GM19397 (cell line): ENCODE measurements around the gene SLC10A6.
"Not testable (repeated sequence)": the region's sequence is repeated elsewhere in the genome, so short reads cannot be mapped to it uniquely, and the experiment has no call there.

Experiments
- ATAC-seq: cut with Tn5 transposase; IDR thresholded peaks from one replicate; pipeline ENCODE4 v1.9.1; 2021; ENCODE audit warnings: mild to moderate bottlenecking, moderate library complexity; ENCODE audit not compliant: unreplicated experiment

The SLC10A6 gene, protein sequence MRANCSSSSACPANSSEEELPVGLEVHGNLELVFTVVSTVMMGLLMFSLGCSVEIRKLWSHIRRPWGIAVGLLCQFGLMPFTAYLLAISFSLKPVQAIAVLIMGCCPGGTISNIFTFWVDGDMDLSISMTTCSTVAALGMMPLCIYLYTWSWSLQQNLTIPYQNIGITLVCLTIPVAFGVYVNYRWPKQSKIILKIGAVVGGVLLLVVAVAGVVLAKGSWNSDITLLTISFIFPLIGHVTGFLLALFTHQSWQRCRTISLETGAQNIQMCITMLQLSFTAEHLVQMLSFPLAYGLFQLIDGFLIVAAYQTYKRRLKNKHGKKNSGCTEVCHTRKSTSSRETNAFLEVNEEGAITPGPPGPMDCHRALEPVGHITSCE

DNA sequence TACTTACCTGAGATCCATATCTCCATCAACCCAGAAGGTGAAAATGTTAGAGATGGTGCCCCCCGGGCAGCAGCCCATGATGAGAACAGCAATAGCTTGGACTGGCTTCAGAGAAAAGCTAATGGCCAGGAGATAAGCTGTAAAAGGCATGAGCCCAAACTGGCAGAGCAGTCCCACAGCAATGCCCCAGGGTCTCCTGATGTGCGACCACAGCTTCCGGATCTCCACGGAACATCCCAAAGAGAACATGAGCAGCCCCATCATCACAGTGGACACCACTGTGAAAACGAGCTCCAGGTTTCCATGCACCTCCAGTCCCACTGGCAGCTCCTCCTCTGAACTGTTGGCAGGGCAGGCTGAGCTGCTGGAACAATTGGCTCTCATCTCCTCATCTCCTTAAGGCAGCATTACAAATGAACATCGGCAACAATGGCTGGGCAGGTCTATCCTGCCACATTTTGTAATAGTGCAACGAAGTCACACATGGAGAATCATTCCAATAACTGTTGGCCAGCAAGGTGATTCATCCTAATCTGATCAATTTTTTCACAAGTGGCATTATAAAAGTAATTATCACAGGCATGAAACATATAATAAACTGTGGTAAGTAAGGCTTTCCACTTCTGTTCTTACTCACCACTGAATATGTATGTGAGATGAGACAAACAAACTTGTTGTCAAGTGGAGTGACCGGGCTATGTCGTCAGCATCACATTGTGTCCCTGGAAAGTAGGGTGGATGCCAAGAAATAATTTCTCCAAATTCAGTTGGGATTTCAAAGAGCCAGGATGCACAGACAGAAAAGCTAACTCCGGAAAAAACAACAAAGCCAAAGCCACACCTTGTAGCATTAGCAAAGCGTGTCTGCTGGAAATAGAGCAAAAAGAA lies at the start of gene SLC10A6:
SLC10A6 (minus strand) TSS at position 653 of the 888 bp plus-strand sequence; CDS start at position 384, 269 bp downstream.
- no peak for ATAC-seq

DNA sequence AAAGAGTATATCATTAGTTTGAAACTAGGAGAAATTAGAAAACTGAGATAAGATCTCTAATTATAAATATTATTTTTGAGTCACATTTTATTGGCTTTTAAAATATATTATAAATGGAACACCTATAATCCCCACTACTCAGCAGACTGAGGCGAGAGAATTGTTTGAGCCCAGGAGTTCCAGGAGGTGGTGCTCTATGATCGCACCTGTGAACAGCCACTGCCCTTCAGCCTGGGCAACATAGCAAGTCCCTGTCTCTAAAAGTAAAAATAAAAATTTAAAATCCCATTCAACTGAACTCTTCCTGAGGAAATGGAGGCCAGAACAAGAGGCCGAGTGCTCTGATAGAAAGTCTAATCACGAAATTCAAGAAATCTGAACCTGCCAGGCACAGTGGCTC lies 49.4 kb upstream of the SLC10A6 start:
- ATAC-seq: no peak

DNA sequence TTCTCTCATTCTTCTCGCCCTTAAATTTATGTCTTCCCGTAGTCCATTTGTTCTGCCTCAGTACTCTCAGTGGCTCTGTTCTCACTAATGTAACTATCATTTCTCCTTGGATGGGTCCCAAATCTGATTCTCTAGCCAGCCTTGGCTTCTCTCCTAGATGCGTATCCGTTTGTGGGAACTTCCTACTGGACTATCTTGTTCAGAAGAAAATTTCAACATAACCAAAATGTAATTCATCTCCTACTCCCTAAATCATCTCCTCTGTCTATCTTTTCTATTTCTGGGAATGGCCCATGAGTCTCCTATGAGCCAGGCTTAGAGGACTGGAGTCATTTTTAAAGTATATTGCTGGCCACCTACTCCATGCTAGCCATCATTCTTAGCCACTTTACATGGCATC lies 47.4 kb upstream of the SLC10A6 start:
- no peak for ATAC-seq

DNA sequence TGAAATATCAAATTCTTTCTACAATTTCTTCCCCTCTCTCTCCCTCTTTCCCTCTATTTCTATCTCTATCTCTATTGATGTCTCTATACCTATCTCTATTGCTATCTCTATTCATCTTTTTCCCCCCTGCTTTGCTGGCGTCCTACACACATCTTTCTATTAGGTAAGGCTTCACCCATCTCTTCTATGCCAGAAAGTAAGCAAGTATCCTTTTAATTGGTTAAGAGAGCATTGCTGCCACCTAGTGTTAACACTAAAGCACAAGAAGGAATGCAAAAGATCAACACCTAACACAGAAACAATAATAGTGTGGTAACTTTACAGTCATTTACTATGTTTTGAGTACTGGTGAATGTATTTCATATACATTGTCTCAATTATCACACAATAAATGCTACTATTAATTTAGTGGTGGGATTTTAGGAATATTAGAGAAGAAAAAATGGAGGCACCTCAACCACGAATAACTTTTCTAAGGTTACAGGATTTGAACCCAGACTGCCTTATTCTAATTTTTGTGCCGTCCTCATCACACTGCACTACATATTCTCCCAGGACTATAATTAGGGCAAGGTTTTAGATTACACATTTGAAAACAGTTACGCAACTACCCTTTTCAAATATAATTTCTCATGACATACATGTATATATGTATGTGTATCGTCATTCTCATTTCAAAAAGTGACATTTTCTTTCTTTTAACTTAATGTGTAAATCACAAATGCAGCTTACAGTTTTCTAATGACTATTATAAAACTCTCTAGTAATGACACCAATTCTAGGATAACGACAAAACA lies 46.7 kb upstream of the SLC10A6 start:
- ATAC-seq: peak; percentile 41

DNA sequence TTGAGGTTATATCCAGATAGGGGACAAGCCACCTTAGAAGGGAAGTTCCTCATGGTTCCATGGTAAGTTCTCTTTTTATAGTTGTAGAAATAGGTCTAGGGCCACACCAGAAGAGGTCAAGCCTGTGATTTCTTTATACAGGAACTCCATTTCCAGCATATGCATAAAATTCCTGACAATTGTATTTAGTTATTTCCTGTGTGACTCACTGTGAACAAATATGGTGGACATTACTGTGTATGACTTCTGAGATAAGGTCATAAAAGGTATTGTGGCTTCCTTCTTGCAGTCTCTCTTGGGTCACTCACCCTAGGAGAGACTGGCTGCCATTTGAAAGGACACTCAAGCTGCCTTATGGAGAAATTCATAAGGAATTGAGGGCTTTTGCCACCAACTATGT lies 45.3 kb upstream of the SLC10A6 start:
- no peak for ATAC-seq

DNA sequence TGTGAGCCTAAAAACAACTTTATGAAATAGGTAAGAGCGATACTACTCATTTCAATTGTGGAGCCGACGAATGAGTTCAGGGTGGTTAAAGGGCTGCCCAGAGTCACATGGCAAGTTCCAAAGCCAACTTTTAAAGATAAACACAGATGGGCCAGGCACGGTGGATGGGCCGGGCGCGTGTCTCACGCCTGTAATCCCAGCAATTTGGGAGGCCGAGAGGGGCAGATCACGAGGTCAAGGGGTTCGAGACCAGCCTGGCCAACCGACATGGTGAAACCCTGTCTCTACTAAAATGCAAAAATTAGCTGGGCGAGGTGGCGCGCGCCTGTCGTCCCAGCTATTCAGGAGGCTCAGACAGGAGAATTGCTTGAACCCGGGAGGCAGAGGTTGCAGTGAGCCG lies 44.0 kb upstream of the SLC10A6 start:
- no peak for ATAC-seq

DNA sequence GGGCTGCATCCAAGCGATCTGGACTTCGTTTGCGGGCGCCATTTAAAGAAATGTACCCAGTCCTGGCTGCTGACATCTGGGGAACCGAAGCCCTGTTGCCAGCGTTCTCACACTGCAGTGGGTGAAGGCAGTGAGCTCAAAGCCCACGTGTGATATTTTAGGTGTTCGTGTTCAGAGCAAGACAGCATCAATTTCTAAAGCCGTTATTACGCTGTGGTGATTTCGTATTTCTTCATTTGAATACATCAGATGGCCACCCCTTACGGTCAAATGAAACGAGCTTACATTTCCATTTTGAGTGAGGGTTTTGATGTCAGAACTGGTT lies 43.4 kb upstream of the SLC10A6 start:
- peak; percentile 19 for ATAC-seq

DNA sequence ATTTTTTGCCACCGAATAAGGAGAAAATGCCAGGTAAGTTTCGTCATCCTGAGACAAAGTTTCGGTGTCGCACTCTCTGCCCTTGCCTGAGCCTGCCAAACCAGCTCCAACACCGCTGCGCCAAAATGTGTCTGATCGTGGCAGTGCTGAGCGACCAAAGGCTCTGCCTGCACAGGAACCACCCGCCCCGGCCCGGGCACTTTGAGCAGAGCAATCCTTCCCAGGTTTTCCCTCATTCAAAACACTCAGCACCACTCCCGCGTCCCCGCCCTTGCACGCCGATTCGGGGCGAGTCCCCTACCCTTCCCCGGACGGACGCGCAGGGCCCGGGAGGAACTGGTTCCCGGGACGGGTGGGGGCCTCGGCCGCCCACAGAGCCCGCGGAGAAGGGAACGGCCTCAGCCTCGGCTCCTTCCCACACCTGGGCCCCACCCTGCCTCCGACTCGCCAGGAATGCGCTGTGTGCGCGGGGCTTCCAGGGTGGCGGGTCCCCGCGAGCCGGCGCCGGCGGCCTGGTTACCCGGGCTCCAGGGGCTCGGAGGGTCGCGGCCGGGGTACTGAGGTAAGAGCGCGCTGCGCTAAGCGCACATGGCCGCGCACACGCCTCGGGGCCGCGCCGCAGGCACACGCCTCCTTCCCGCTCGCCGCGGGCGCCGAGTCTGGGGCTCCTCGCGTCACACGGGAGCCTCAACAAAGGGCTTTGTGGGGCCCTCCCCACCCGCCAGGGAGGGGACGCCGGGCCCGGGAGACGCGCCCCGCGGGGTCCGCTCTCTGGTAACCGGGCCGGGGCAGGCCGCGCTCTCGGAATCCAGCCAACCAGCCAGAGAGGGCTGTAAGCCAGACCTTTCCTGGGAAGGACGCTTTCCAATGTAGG lies 42.8 kb upstream of the SLC10A6 start, which contains the start of gene C4orf36:
C4orf36 (minus strand) TSS at position 661 of the 874 bp plus-strand sequence. CDS start 902 bp downstream, outside the sequence.
- peak; percentile 57 for ATAC-seq

DNA sequence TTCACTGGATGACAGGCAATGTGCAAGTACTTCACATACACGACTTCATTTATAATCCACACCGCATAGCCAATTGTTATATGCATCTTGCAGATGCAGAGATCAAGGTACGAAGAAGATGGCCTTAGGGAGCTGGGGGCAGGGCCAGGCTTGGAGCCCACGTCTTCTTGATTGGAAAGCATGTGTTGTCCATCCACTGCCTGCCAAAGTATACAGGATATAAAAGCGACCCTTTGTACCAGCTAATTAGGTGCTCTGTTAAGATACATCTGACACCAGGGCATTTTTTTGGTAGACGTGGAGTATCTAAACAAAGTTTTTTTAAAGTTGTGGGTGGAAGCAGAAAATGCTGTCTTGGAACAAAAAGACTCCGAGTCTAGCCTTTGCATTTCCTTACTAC lies 41.6 kb upstream of the SLC10A6 start:
- no peak for ATAC-seq

DNA sequence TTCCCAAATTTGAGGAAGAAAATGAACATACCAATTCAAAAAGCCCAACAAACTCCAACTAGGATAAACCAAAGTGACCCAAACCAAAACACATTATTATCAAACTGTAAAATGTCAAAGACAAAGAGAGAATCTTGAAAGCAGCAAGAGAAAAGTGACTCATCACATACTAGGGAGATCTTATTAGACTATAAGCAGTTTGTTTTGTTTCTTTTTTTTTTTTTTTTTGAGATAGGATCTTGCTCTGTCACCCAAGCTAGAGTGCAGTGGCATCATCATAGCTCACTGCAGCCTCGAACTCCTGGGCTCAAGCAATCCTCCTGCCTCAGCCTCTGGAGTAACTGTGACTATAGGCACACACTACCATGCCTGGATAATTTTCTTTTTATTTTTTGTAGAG lies 30.5 kb upstream of the SLC10A6 start:
- ATAC-seq: no peak

DNA sequence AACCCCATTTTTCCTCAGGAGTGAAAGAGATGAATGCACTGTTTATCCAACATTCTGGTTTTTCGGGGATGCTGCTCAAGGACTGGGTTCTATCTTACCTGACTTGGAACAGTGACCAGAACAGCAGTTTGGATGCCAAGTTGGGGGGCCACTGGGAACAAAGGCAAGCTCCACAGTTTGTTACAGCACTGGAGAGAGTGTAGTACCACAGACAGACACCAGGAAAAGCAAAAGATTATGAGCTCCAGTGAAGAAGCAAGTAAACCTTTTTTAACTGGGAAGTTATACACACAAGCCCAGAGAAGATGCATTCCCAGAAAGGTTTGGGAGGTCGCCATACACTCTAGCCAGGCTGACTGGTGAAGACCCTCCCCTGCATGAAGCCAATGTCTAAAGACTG lies 29.5 kb upstream of the SLC10A6 start:
- ATAC-seq: no peak

DNA sequence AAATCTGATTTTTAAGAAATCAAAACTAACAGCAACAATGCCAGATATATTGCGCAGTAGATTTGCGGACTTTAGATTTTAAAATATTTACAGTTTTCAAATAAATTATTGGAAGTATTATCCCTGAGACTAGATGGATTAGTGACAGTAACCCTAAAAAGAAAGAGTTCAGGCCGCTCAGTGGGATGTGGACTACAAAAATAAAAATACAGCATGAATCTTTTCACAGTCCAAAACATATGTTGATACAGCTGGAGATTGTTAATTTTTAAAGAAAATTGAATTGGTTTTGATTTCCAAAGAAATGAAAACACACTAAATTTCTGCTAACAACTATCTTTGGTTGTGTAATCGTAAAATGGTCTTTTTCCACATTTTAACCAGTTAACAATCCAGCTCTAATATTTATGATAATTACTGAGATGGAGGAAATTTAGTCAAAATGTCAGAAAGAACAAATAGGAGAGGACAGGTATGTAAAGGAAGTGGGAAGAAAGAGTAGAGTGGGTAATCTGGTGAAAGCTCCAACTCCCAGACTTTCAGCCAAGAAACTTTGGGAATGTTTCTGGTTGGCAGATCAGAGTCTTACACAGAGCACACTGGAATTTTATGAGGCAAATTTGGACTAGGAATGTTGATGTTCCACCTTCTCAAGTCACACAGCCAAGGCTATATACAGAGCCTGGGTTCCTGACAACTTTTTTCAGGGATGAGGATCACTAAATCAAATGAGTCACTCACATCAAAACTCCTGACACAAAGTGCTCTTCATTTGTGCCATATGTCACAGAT lies 27.9 kb upstream of the SLC10A6 start:
- ATAC-seq: no peak

DNA sequence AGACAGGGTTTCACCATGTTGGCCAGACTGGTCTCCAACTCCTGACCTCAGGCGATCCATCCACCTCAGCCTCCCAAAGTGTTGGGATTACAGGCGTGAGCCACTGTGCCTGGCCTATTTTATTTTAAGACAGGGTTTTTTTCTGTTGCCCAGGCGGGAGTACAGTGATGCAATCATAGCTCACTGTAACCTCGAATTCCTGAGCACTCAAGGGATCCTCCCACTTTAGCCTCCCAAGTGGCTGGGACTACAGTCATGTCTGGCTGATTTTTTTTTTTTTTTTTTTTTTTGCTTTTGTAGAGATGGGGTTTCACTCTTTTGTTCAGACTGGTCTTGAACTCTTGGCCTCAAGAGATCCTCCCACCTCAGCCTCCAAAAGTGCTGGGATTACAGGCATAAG lies 26.3 kb upstream of the SLC10A6 start:
- not testable (repeated sequence) for ATAC-seq

DNA sequence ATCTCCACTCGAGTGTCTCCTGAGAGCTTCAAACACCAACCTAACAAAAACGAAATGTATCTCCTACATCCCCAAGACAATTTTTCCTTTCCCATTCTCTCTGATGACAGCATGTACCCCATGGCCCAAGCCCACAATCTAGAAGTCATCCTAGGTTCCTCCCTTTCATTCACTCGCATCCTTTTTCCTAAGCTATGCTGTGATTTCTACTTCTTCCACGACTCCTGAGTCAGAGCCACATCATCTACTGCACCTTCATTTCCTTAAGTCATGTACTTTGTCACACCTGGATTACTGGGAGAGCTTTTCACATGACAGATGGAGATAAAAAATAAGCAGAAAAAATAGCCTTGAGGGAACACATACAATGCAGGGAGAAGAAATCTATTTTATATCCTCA lies 23.0 kb upstream of the SLC10A6 start:
- no peak for ATAC-seq

DNA sequence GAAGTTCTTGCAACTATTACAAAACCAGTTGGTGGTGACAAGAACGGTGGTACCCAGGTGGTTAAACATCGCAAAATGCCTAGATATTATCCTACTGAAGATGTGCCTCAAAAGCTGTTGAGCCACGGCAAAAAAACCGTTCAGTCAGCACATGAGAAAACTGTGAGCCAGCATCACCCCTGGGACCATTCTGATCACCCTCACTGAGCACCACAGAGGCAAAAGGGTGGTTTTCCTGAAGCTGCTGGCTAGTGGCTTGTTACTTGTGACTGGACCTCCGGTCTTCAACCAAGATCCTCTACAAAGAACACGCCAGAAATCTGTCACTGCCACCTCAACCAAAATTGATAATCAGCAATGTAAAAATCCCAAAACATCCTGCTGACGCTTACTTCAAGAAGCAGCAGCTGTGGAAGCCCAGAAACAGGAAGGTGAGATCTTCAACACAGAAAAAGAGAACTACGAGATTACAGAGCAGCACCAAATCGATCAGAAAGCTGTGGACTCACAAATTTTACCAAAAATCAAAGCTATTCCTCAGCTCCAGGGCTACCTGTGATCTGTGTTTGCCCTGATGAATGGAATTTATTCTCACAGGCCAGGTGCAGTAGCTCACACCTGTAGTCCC lies 21.4 kb upstream of the SLC10A6 start:
- ATAC-seq: no peak

DNA sequence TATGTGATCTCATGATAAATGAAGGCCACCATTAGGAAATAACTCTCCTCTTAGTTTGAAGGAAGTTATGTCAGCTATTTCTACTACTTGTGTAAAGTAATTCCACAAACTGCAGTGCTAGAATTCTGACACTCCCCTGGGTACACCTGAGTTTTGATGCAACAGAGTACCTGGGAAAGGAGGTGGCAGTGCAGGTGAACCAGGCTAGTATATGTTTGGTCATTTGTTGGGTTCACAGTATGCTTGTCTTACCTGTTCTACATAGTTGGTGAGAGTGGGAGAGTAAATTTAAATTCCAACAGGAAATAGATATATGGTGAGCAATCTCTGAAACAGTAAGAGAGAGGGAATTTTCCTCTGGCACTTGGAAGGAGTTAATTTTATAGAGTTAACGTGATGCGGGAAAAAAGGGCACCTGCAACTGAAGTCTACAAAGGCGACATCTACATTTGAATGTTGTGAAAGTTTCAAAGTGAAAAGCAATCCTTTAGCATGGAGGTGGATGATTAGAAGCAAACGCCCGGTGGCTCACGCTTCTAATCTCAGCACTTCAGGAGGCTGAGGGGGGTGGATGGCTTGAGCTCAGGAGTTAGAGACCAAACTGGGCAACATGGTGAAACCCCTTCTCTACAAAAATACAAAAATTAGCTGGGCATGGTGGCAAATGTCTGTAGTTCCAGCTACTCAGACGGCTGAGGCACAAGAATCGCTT lies 8.3 kb upstream of the SLC10A6 start:
- ATAC-seq: no peak

DNA sequence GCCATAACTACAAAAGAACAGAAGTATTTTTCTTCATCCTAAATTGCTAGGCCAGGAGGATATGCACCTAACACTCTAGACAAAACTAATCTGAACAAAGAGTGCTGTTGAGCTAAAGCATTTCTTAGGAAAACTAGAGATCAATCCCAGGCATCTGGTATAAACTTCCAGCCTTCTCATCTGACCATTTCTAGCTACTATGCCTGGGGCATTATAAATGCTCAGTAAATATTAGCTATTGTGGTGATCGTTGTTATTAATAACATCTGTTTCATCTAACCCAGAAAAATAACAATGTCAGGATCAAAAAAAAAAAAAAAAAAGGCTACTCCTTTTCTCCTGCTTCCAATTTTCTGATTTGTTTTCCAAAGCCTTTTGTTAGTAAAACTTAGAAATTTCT lies 7.7 kb upstream of the SLC10A6 start:
- no peak for ATAC-seq

DNA sequence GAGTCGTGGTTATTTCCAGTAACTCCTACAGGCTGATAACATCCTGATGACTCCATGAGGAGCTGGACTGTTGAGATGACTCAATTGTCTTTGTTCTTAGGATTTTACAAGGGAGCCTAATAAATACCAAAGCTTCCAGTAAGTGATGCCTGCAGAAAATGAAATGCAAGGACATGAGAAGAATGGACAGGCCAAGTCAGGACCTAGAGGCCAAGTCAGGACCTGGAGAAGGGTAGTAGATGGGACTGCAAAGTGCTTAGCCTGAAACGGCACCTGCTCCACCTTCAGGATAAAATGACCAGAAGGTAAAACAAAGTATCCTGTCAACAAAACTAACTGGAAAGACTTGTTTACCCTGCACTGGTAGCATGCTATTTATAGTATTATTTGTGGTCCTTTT lies 6.4 kb upstream of the SLC10A6 start:
- ATAC-seq: no peak
